SHP77 treated with DMSO at 0.1 percent for 48 hours (cell line): Measurements from ENCODE around the gene ZKSCAN7.
"Not testable (repeated sequence)": the region's sequence is repeated elsewhere in the genome, so short reads cannot be mapped to it uniquely, and the experiment has no call there.

Source experiments
- DNase-seq: peaks from one replicate; lab custom pipeline; 2025; lab: John Stamatoyannopoulos, UW

Gene ZKSCAN7

GRCh38 chr3:44554626-44555592, at the start of gene ZKSCAN7:
Gene ZKSCAN7, plus strand, starts transcription at chr3:44555193. Its CDS starts 1,855 bp downstream, at chr3:44557048.
- no peak for DNase-seq

GRCh38 chr3:44506556-44506955, 48.4 kb upstream of the ZKSCAN7 start:
- no peak for DNase-seq

- no peak for DNase-seq
These were observed 48.0 kb upstream of the ZKSCAN7 start for GRCh38 chr3:44506961-44507360.

GRCh38 chr3:44509393-44509921, 45.5 kb upstream of the ZKSCAN7 start:
- DNase-seq, result no peak

- DNase-seq, result no peak
These were observed 45.0 kb upstream of the ZKSCAN7 start for GRCh38 chr3:44510000-44510368.

- no peak for DNase-seq
These were observed 43.8 kb upstream of the ZKSCAN7 start for GRCh38 chr3:44511238-44511566.

DNA sequence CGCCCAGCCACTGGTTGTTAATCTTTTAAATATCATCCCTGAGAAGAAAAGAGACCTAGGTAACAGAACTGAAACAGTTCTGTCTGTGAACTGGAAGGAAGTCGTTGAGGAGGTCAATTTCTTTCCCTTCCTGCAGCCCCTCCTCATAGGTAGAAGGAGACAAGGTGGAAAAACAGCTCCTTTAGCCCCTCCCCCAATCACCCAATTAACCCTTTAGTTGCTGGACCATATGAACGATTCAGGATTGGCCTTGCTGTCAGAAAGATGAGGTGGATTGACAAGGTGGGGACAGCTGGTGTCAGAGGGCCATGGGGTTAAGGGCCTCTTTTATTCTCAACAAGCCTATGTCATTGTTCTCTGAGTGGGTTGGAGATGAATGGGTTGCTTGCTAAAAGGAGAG, 41.5 kb upstream of the ZKSCAN7 start:
- no peak for DNase-seq

DNA sequence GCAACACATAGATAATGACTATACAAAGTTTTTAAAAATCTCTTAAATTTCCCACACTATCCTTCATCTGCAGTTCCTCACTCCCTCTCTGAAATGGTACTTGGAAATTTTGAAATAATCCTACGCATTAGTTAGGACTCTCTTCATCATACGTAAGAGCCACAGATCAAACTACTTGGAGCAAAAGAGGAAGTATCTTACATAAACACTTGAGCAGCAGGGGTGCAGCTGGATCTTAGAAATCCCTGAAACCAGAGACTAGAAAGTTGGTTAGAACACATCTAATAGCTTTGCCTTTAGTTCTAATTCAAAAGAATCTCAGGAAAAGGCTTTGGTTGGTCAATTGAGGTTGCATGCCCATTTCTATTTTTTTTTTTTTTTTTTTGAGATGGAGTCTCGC, 38.8 kb upstream of the ZKSCAN7 start:
- DNase-seq, result no peak

DNA sequence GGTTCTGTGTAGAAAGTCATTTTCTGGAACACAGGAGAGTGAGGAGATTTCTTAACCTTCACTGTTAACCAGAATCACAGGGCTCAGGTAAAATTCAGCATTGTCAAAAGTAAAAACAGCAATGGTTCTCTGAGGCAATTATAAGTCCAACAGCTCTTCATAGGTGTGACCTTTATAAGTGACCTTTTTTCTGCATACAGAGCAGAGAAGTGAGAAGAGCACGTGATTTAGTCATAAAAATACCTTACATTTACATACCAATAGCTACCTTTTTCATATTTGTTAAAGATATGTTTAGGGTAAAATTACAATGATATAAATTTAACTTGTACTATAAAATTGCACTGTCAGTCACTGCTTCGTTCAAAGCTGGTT, 36.2 kb upstream of the ZKSCAN7 start:
- no peak for DNase-seq

GRCh38 chr3:44521721-44522120, 33.3 kb upstream of the ZKSCAN7 start:
- no peak for DNase-seq

DNA sequence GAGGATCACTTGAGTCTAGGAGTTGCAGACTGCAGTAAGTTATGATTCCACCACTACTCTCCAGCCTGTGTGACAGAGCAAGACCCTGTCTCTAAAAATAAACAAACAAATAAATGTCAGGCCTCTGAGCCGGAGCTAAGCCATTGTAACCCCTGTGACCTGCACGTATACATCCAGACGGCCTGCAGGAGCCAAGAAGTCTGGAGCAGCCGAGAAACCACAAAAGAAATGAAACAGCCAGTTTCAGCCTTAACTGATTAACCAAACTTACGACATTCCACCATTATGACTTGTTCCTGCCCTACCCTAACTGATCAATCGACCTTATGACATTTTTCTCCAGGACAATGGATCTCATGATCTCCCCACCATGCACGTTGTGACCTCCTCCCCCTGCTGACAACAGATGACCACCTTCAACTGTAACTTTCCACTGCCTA, 32.5 kb upstream of the ZKSCAN7 start:
- no peak for DNase-seq

DNA sequence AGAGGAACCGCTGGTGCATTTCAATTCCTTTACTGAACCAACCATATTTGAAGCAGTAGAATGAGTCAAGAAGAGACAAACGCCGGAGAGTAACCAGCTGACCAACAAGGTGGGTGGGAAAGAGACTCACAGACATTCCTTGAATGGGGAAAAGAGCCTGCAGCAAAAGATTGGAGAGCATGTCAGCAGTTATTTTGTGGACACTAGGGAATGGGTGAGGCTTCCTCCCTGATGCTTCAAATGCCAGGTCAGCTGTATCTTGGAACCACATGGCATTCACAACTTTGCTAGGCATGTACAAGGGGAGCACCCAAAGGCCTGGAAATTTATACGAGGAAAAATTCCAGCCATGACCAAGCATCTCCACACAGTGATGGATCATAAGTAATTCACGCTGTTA, 29.9 kb upstream of the ZKSCAN7 start:
- no peak for DNase-seq

DNA sequence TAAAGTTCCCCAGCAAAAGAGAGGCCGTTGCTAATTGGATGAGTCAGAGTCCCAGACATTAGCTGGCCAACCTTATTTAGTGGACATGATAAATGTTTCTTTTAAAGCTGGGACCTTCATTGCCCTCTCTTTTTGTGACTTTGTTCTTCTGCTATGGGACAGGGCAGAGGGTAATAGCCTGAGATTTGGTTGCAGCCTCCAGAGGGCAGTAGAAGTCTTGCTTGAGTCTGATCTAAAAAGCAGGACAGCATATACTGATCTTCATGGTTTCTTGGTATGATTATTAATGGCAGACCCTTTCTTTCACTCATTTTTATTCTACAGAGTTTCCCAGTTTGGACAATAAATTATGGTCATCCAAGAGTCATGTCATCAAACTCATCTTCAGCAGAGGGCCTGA, 25.1 kb upstream of the ZKSCAN7 start:
- no peak for DNase-seq

DNA sequence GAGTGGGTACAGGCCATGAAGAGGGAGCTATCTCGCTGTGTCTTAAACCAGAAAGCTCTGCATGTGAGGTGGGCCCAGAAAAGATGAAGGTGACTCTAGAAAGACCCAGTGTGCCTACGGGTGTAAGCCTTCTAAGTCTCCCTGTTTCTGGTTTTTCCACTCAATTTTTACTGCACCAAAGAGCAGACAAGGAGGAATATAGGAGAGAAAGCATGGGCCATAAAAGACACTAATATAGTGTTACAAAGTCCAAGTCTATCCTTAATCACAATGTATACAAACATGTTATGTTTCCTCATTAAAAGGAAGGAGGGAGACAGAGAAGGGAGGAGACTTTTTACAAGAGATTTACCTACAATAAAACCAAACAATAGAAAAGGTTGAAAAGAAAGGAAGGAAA, 24.1 kb upstream of the ZKSCAN7 start:
- DNase-seq, result no peak

DNA sequence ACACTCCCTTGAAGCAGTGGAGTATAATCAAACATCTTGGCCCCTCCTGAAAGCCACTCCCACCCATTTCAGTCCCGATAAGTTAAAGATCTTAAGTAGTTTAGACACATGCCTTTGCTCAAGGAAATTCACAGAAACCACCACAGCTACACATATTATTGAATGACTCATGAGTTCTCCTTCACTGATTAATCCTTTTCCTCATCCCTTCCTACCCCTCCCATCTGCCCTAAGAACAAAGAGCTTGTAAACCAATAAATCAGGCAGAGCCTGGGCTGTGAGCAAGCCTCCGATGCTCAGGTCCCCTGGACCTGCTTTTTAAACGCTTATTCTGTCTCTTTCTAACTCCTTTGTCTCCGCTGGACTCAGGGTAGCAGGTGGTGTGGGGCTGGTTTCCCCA, 20.3 kb upstream of the ZKSCAN7 start:
- DNase-seq, result not testable (repeated sequence)

DNA sequence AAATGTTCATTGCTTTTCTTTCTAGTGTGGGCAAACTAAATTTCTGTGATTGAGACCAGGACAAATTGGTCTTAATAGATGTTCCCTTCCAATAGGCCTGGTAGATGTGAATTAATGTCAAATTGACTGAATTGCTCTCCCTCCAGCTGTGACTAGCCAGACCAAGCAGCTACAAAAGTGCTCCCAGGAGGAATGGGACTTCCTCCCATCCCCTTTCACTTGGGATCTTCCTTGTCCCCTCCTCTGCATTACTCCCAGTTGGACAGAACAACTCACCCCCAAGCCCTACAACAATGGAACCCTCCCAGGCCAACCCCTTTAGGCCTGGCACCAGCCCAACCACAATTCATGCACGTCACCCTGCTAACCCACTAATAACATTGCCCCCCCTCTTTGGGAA, 19.6 kb upstream of the ZKSCAN7 start:
- no peak for DNase-seq

DNA sequence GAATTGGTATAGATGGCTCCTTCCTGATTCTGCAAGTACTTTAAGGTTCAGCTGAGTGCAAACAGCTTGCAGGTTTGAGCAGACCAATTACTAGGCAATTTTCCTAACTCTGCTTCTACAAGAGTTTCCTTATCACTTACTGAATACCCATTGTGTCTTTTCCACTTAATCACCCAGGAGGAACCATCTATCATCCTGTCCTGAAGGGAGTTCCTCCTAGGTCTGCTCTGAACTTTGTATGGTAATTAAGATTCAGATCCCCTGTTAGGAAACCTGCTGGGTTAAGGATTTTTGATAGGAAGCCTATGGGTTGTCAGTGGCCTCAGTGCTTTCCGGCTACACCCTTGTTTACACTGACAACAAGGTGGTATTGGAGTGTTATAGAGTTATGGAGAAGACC, 10.2 kb upstream of the ZKSCAN7 start:
- not testable (repeated sequence) for DNase-seq

DNA sequence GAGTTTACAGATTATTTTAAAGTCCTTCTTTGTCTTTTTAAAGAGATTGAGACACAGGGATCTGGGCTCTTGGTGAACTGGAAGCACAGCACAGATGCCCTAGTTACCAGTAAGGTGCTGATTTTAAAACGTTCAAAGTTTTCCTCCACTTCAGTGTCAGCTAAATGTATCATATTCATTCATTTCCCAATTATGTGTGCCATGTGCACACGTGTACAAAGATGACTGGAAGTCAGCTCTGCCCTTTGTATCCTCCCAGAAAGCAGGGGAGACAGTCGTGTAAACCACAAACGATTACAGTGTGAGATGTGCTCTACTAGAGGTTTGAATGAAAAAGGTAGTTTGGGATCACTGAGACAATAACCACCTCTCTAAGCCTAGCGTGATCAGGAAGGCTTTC, 730 bp downstream of the ZKSCAN7 start:
- DNase-seq, result no peak

DNA sequence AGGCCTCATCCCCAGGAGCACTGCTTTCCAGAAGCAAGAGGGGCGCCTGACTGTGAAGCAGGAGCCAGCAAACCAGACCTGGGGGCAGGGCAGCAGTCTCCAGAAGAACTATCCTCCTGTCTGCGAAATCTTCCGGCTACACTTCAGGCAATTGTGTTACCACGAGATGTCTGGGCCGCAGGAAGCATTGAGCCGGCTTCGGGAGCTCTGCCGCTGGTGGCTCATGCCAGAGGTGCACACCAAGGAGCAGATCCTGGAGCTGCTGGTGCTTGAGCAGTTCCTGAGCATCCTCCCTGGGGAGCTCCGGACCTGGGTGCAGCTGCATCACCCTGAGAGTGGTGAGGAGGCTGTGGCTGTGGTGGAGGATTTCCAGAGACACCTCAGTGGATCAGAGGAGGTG, 2.1 kb downstream of the ZKSCAN7 start:
- DNase-seq, result no peak

- no peak for DNase-seq
These were observed 6.1 kb downstream of the ZKSCAN7 start for GRCh38 chr3:44561076-44561475.

GRCh38 chr3:44562147-44562546, 7.2 kb downstream of the ZKSCAN7 start:
- DNase-seq, result no peak

GRCh38 chr3:44568561-44568960, 13.6 kb downstream of the ZKSCAN7 start:
- no peak for DNase-seq

DNA sequence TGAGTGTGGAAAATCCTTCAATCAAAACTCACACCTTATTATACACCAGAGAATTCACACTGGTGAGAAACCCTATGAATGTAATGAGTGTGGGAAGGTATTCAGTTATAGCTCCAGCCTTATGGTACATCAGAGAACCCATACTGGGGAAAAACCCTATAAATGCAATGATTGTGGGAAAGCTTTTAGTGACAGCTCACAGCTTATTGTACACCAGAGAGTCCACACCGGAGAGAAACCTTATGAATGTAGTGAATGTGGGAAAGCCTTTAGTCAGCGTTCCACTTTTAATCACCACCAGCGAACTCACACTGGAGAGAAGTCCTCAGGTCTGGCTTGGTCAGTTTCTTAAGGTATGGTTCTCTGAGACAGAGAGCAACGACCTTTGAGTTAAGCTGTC, 16.0 kb downstream of the ZKSCAN7 start:
- DNase-seq, result no peak

DNA sequence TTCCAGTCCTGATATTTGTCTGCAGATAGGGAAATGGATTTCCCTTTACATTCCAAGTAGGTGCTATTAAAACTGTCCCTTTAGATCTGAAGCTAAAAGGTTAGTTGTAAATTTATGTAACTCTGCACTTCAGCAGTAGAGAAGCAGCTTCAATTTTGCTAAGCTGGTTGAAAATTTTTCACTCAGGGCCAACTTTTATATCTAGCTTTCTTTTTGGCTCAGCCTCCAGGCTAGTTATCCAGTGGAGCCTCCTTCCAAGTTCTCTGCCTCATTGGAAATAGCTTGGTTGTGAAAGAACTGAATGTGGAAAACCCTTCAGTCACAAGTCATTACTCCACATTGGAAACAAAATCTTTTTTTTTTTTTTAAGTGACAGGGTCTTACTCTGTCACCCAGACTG, 21.6 kb downstream of the ZKSCAN7 start:
- DNase-seq, result no peak
